K562 (cell line): ENCODE results near the gene GALM. TPM values are rescaled to one million over a fixed set of nuclear protein-coding genes. Genes with fewer than 3 reads are reported as not detected.

ENCODE experiments used
- COPS2 ChIP-seq: fragments of 450-650 bp; conservative IDR thresholded peaks from 2 replicates; pipeline ENCODE4 v1.6.1; 2016; ENCODE audit warnings: mild to moderate bottlenecking, moderate library complexity
- E2F6 ChIP-seq, 2 experiments: IDR thresholded peaks; 2 replicates each; pipeline ENCODE4 v1.6.1; 2011; ENCODE audit warnings: borderline replicate concordance in 1 of 2, control low read depth in 1 of 2, low read depth in 1 of 2, low read length in 1 of 2, mild to moderate bottlenecking in 1 of 2, mixed read lengths in 1 of 2, moderate library complexity in 1 of 2; ENCODE audit not compliant: insufficient read depth in 1 of 2, insufficient read length in 1 of 2, poor library complexity in 1 of 2, severe bottlenecking in 1 of 2; ENCODE audit errors: extremely low read depth in 1 of 2
- ELK1 ChIP-seq: sonication (generic); formaldehyde crosslinking; IDR thresholded peaks from 2 replicates; pipeline ENCODE4 v1.8.1; 2022; ENCODE audit warnings: missing genetic modification reagents
- IFI16 ChIP-seq: fragments of 250-450 bp; sonication (Bioruptor Pico); IDR thresholded peaks from 2 replicates; pipeline ENCODE4 v2.1.2; 2022; ENCODE audit warnings: mild to moderate bottlenecking, inconsistent platforms
- KLF1 ChIP-seq: fragments of 450-650 bp; IDR thresholded peaks from 2 replicates; pipeline ENCODE4 v1.6.1; 2016; ENCODE audit warnings: missing genetic modification characterization, missing compliant biosample characterization
- MCM2 ChIP-seq: fragments of 450-650 bp; IDR thresholded peaks from 2 replicates; pipeline ENCODE4 v1.6.1; 2017; ENCODE audit warnings: low read depth, mild to moderate bottlenecking
- SMAD1 ChIP-seq: fragments of 150-350 bp; IDR thresholded peaks from 2 replicates; pipeline ENCODE4 v1.6.1; 2014; ENCODE audit warnings: low read length, low read depth; ENCODE audit not compliant: partially characterized antibody
- SMAD4 ChIP-seq: fragments of 250-450 bp; sonication (Bioruptor Pico); conservative IDR thresholded peaks from 2 replicates; pipeline ENCODE4 v1.8.0; 2021; ENCODE audit warnings: inconsistent platforms, mild to moderate bottlenecking, moderate library complexity
- TBP ChIP-seq: optimal IDR thresholded peaks from 2 replicates; pipeline ENCODE3; 2011; ENCODE audit warnings: low read depth, low read length, improper control_type of control experiment
- ZFP91 ChIP-seq: sonication (generic); formaldehyde crosslinking; IDR thresholded peaks from 2 replicates; pipeline ENCODE4 v1.8.0; 2022; ENCODE audit warnings: mild to moderate bottlenecking, missing genetic modification reagents
- ZFX ChIP-seq: sonication (generic); formaldehyde crosslinking; IDR thresholded peaks from 2 replicates; pipeline ENCODE4 v1.8.0; 2022; ENCODE audit warnings: mild to moderate bottlenecking, missing genetic modification reagents, moderate library complexity
- ZNF584 ChIP-seq: fragments of 200-800 bp; sonication (Bioruptor generic); IDR thresholded peaks from 2 replicates; pipeline ENCODE4 v1.6.1; 2016; ENCODE audit warnings: low read depth, mild to moderate bottlenecking, missing genetic modification characterization, missing compliant biosample characterization
- ZNF75A ChIP-seq: fragments of 450-650 bp; formaldehyde crosslinking; IDR thresholded peaks from 2 replicates; pipeline ENCODE4 v1.4.0; 2020; ENCODE audit warnings: mild to moderate bottlenecking
- ZNF77 ChIP-seq: fragments of 250-450 bp; sonication (Bioruptor Pico); IDR thresholded peaks from 2 replicates; pipeline ENCODE4 v1.5.0; 2020
- polyA plus RNA-seq, 8 experiments: library from polyadenylated mRNA; depleted of rRNA in 4 of 8; stranded (reverse) in 5 of 8; unstranded in 3 of 8; fragments of >200 nt; fragmentation: Nextera tagmentation in 2 of 8; fragmentation: Illumina TruSeq in 1 of 8; extraction: Ambion mirVana in 2 of 8; extraction: Trizol in 1 of 8; gene quantifications; 2 replicates each; pipeline versions ENCODE4 v1.2.1 to v1.2.3, GENCODE V29; 2011 to 2014; ENCODE audit warnings: inconsistent platforms in 1 of 8, missing spikeins in 1 of 8
- total RNA-seq, 7 experiments: library from RNA; depleted of rRNA in 6 of 7; stranded (reverse); fragments of >200 nt in 6 of 7; fragmentation: Illumina TruSeq in 2 of 7; extraction: Trizol in 2 of 7; gene quantifications; 2 replicates each; pipeline versions ENCODE4 v1.2.1 to v1.2.3, GENCODE V29; 2011 to 2021; ENCODE audit warnings: low replicate concordance in 1 of 7
- TF ChIP-seq, protein P1 (sequence below): fragments of 200-800 bp; sonication (Bioruptor generic); IDR thresholded peaks from 2 replicates; pipeline ENCODE4 v1.6.1; 2016; ENCODE audit warnings: missing genetic modification characterization, missing compliant biosample characterization
- TF ChIP-seq, protein P2 (sequence below): sonication (generic); formaldehyde crosslinking; IDR thresholded peaks from 2 replicates; pipeline ENCODE4 v1.8.0; 2022; ENCODE audit warnings: missing genetic modification reagents, mild to moderate bottlenecking, borderline replicate concordance

The GALM gene
- total and polyA plus RNA-seq, 9 of the 15 experiments (the other 6 are each of a cell fraction or from before 2014, with no cell fraction given), result 22.1 to 51.7 (median 27.9) TPM

DNA sequence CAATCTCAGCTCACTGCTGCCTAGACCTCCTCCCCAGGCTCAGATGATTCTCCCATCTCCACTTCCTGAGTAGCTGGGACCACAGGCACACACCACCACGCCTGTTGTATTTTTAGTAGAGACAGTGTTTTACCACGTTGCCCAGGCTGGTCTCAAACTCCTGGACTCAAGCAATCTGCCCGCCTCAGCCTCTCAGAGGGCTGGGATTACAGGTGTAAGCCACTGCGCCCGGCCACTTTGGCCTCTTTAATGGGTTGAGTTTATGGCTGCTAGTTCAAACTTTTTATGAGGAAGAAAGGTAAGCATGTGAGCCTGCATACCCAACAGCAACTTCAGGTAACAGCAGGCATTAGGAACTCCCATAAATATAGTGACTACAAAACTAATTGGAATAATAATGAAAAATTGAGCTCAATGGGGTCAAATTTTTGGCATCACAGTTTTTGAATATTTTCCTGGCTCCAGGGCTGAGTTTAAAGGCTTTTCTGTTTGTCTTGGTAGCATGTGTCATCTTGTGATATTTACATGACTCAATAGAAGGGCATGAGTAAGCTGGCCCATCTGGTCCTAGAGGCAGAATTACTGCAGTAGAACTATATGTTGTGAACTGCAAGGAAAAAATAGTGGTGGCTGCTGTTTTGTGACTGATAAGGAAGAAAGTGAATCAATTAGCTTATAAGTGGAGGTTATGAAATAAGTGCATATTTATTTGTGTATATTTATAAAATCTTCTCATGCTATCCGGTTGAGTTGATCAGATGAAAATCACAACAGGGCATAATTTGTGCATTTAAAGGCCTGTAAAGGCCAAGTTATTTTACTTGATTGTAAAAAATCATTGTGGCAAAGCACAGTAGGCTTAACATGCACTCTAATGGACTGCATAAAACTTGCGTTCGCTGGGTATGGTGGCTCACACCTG lies 24.8 kb downstream of the GALM start (continued):
- TF ChIP-seq KLF1 (tag) (no peak), SMAD1 (no peak), TBP (no peak), ZNF77 (CRISPR knock-in tag) (no peak), IFI16 (CRISPR knock-in tag) (no peak), ELK1 (CRISPR knock-in tag) (no peak), ZNF75A (CRISPR knock-in tag) (no peak), SMAD4 (CRISPR knock-in tag) (no peak), ZFP91 (CRISPR knock-in tag) (no peak), E2F6 (IDR thresholded peaks at IDR 0.05; ENCODE audit: borderline replicate concordance in 1 of 2, extremely low read depth in 1 of 2, insufficient read depth in 1 of 2, insufficient read length in 1 of 2, low read depth in 1 of 2, low read length in 1 of 2, poor library complexity in 1 of 2, severe bottlenecking in 1 of 2) (no peak), ZFX (CRISPR knock-in tag) (no peak), MCM2 (no peak), COPS2 (no peak), ZNF584 (CRISPR knock-in tag) (no peak)
- TF ChIP-seq, protein P1, sequence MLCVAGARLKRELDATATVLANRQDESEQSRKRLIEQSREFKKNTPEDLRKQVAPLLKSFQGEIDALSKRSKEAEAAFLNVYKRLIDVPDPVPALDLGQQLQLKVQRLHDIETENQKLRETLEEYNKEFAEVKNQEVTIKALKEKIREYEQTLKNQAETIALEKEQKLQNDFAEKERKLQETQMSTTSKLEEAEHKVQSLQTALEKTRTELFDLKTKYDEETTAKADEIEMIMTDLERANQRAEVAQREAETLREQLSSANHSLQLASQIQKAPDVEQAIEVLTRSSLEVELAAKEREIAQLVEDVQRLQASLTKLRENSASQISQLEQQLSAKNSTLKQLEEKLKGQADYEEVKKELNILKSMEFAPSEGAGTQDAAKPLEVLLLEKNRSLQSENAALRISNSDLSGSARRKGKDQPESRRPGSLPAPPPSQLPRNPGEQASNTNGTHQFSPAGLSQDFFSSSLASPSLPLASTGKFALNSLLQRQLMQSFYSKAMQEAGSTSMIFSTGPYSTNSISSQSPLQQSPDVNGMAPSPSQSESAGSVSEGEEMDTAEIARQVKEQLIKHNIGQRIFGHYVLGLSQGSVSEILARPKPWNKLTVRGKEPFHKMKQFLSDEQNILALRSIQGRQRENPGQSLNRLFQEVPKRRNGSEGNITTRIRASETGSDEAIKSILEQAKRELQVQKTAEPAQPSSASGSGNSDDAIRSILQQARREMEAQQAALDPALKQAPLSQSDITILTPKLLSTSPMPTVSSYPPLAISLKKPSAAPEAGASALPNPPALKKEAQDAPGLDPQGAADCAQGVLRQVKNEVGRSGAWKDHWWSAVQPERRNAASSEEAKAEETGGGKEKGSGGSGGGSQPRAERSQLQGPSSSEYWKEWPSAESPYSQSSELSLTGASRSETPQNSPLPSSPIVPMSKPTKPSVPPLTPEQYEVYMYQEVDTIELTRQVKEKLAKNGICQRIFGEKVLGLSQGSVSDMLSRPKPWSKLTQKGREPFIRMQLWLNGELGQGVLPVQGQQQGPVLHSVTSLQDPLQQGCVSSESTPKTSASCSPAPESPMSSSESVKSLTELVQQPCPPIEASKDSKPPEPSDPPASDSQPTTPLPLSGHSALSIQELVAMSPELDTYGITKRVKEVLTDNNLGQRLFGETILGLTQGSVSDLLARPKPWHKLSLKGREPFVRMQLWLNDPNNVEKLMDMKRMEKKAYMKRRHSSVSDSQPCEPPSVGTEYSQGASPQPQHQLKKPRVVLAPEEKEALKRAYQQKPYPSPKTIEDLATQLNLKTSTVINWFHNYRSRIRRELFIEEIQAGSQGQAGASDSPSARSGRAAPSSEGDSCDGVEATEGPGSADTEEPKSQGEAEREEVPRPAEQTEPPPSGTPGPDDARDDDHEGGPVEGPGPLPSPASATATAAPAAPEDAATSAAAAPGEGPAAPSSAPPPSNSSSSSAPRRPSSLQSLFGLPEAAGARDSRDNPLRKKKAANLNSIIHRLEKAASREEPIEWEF, result no peak
- TF ChIP-seq, protein P2, sequence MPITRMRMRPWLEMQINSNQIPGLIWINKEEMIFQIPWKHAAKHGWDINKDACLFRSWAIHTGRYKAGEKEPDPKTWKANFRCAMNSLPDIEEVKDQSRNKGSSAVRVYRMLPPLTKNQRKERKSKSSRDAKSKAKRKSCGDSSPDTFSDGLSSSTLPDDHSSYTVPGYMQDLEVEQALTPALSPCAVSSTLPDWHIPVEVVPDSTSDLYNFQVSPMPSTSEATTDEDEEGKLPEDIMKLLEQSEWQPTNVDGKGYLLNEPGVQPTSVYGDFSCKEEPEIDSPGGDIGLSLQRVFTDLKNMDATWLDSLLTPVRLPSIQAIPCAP (CRISPR knock-in tag), result no peak
